HG03521 (cell line): ENCODE data around the gene NTM.

Experiments used
- ATAC-seq: cut with Tn5 transposase; IDR thresholded peaks from one replicate; pipeline ENCODE4 v1.9.1; 2021; ENCODE audit warnings: mild to moderate bottlenecking, moderate library complexity; ENCODE audit not compliant: unreplicated experiment

NTM gene

DNA sequence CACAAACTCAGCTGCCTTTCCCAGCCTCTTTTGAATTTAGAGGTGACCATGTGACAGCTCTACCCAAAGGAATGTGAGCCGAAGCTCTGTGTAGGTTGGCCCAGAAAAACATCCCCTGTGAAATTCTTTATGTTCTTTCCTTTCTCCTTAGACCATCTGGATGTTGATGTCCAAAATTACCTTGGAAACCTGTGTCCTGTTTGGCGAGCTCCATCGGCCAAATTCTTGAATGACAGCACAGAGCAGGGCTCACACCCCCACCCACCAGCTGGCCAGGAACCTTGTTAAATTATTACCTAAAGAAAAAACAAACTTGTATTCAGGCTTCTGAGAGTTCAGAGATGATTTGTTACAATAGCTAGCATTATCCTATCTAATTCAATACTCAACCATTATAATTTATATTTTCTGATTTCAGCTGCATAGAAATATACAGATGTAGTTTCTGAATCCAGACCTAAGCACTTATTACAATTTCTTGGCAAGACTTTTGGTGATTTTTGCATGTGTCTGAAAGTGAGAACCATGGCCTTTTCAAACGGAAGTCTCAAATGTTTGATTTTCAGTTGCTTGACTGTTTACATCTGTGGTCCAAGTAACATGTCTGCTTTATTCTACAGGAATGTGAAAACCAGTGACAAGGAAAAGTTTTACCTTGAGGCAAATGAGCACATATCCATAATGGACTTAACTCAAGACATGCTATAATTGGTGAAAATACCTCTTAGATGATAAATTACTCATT is 554.2 kb downstream of the NTM start:
- no peak for ATAC-seq

DNA sequence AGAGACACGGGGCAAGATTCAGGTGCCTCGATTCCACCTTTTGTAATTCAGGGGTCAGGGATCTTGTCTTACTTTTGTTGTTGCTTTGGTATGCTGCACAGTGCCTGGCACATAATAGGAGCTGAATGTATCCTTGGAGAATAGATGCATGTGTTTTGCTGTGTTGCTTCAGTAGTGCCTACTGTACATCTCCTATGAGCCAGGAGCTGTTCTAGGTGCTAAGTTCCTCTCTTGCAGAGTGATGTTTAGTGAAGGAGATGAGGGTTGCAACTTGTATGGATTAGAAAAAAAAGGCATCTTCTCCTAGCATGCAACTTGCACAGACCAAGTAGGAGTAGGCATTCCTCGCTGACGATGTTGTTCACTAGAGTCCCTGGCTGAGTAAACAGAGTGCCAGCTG is 555.4 kb downstream of the NTM start:
- no peak for ATAC-seq

DNA sequence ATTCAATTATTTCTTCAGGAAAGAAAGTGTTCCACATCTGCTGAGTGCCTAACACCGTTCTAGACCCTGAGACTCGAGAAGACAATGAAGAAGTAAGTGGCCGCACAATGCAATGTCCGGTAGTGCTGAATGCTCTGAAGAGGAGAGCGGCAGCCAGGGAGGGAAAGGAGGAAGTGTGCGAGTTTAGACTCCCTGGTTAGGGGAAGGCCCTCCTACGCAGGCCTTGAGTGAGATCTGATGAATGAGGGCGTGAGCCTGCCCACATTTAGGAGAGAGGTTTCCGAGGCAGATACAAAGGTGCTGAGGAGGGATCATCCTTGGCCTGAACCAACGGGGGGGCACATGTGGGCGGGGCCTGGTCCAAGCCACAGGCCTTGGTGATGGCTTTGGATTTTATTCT is 558.6 kb downstream of the NTM start:
- no peak for ATAC-seq

DNA sequence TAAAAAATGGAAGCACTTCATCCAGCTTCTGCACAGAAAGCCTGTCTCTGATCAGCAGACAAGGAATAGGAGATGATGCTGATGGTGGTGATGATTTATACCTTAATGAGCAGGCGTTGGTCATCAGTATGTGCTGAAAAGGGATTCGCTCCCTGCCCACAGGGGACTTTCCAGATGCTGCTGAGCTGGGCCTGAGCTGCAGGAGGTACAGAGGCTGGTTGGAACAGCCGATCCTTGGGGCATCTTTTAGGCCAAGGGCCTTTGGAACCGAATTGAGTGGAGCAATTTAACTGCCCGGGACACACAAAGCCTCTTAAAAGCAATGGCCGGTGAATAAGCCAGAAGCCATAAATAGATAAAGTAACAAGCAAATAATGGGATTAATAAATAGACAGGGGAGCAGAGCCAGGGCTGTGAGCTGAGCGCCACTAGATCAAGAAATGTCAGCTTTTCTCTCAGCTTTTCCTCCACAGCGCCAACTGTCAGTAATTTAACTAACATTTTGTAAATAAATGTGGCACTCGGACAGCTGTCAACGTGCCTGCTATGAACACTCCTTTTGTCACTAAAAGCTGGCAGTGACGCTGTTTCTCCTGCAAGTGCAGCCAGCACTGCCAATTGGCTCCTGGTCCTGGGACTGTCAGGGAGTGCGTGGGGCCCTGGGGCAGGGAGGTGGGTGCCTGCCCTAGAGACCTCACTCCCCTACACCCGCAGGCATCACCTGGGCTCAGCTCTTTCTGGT is 562.3 kb downstream of the NTM start:
- ATAC-seq: no peak

DNA sequence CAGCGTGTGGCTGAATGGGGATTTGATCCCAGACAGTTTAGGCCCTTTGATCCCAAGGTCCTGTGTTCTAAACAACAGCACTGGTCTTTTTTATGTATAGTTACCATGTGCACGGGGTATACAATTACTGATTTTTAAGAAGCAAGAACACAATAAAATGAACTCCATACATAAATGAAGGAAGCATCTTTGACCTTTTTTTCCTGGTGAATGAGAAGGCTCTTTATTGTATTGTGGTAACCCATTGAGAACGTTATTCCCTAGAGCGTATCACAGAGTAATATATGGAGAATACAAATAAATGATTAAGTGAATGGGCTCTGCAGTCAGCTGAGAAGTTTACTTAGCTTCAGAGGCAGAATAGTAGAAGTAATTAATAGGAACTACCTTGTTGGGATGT is 563.6 kb downstream of the NTM start:
- no peak for ATAC-seq

DNA sequence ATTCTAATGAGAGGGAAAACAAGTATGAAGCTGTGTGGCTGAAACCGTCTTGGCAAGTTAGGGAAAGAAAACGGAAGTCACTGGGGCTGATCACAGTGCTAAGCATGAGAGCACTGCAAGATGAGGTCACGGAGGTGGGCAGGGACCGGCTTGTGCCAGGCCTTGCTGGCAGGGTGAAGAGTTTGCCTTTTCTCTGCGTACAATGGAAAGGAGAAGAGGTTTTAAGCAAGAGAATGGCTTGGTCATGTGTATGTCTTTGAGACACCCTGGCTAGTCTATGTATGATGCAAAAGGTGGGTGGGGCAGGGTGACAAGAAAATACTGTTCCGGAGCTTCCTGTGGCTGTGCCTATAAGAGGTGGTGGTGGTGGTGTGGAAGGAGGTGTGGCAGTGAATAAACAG is 567.9 kb downstream of the NTM start:
- ATAC-seq: no peak

DNA sequence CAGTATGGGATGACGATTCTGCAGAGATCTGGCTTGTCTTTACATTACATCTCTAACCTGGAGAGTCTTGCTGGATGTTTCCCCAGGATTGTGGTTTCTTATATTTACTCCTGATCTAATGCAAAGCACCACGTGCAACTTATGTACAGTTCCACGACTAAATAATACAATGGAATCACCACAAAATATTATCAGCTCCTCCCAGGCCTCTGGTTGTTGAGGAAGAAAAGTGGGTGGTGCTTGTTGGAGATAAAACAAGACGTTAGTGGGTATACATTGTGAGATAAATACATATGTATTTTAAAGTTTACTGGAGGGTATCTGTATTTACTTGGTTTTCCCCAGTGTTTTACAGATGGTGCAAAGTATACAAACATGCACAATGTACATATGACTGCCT is 569.7 kb downstream of the NTM start:
- ATAC-seq: no peak

DNA sequence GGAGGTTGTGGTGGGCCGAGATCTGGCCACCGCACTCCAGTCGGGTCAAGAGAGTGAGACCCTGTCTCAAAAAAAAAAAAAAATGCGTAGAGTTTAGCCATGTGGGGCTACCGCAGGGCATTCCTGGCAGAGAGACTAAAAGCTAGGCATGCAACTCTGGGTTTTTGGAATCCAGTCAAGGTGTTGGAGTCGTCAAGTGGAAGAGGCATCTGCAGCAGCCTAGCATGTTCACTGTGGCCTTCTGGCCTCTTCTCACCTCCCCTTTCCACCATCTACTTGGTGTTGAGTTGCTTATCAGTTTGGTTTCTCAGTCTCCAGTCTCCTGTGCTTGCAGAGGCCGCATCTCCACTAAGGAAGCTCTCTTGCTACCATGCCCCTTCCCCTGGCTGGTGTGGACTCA is 572.5 kb downstream of the NTM start:
- ATAC-seq: no peak

DNA sequence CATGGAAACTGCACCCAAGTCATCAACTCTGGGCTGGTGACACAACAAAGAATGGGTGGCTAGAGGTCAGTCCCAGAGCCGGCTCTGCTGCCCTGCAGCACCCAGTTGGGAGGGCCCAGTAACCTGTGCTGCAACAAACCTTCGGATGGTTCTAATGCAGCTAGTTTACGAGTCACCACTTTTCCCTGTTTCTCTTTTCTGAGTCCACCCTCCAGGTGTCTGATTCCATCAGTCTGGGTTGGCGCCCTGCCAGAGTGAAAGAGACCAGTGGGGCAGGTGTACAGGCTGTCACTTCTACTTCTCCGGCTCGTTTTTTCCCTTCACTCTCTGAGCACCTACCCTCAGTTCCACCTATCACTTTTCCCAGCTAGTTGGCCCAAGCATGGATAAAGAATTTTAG is 572.9 kb downstream of the NTM start:
- no peak for ATAC-seq

DNA sequence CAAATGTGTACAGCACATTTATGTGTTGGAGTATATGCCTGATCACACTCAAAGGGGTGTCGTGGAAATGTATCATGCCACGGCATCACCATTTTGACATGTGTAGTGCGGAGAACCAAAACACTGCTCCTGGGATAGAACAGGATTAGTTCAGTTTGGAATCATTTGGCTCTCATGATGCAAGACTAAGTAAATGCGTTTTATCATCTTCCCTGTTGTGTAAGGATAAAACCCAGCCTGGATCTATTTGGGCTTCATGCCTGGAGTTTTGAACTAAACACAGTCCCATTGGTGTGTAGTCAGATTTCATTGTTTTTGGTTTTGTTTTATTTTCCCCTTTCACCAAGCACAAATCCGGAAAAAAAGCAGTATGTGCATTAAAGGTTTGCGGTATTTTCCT is 574.3 kb downstream of the NTM start:
- no peak for ATAC-seq

DNA sequence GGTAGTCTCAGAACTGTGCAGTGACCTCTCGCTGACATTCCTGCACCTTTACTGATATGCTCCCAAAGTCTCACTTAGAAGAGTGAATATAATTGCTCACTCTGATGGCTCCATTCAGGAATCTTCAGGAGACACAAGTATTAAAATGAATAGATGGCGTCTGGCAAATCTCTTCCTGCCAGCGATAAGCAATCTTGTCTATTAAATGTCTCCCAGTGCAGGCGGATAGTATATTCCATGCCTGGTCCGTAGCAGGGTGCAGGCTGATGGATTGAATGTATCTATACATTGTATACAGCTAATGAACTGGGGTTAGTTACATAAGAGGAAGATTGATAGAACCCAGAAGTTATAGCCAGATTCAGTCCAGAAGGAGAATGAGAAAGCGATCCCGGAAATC is 575.3 kb downstream of the NTM start:
- ATAC-seq: no peak

DNA sequence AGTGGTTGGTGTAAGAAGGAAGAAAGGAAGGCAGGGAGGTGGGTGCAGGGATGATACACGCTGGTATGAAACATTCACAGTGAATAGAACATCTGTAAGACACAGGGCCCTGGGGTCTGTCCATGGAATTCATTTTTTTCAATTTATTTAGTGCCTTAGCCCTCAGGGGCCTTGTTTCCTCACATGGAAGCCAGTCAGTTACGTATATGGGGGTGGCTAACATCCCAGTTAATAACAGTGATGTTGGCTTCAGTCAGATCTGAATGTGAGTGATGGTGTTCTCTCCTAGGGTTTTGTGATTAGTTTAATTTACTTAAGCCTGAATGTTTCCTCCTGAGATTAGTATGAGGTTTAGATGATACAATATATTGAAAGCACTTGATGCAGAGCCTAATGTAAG is 577.1 kb downstream of the NTM start:
- ATAC-seq: no peak

DNA sequence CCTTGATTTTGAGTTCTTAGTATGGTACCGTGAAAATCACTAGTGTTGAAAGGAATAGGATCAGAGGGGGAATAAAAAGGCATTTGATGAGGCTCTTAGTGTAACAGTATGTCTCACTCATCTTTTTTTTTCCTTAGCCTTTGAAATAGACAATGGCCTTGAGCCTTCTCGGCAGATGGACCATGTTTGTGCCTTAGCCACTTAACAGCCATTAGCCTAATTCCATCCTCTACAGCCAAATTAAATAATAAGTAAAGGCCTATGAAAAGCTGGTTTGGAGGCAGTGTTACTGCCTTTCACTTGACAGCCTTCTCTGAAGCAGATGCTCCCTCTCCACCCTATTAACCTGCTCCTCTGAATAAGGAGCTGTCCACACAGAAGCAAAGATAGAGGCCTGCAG is 580.7 kb downstream of the NTM start:
- ATAC-seq: no peak

DNA sequence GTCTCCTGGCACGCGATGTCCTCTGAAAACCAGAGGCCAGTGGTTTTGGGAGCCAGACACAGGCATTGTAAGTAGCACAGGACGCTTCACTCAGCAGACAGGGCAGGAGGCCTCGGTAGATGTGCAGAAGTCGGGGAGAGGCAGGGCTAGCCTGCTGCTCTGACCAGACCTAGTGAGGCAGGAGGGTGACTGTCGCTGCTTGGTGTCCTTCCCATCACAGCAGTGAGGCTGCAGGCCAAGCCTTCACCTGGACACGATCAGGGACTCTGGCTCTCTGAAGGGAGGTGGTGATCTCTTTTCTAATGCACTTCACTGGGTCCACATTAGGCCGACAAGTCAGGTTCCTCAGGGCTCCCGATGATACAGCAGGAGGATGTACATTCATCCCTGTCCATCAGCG is 583.7 kb downstream of the NTM start:
- no peak for ATAC-seq

DNA sequence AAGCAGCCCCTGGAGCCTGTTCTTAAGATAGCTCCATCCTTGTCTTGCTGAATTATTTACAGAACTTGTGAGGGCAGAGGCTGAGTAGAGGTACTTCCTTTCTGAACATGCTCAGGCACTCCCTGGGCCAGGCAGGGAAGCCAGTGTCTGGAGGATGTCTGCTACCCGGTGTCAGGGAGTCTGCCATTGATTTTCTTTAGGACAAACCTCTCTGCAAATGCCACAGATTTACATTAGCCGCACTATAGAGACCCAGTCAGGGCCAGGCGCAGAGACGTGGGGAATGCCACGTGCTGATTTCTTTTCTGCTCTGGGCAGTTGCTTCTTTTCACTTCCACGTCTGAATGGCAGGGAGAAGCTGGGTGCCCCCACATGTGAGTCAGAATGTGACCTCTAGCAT is 585.5 kb downstream of the NTM start:
- no peak for ATAC-seq

DNA sequence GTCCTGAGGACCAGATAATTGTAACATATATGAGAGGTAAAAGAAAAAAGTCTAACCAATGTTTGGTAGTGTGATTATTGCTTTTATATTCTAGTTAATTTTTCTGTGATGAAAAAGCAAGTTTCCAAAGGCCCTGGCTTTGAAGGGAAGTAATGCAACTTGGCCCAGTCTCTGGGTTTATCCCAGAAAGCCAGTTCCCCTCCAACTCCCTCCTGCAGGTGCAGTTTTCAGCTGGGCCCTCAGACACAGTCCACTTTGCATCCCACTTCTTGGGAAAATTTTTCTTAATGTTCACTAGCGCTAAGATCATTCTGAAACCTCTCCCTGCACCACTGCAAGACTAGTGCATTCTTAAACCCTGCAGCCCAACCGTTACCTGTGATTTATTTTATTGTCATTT is 586.8 kb downstream of the NTM start:
- ATAC-seq: no peak

DNA sequence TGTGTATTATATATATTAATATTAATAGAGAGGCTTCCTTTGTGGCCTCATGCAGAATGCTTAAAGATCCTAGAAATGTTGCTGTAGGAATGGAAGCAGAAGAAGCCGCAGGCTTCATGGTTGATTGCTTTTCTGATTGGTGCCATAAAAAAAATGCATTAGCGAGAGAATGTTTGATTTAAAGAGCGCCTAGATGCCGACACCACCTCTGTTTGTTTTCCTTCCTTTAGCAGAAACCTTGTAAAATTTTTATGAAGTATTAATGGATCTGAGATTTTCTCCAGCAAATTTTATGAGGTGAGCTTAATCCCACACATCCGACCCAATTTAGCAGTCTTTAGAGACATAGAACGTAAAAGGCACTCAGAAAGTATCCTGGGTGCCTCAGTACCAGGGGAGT is 587.5 kb downstream of the NTM start:
- no peak for ATAC-seq

DNA sequence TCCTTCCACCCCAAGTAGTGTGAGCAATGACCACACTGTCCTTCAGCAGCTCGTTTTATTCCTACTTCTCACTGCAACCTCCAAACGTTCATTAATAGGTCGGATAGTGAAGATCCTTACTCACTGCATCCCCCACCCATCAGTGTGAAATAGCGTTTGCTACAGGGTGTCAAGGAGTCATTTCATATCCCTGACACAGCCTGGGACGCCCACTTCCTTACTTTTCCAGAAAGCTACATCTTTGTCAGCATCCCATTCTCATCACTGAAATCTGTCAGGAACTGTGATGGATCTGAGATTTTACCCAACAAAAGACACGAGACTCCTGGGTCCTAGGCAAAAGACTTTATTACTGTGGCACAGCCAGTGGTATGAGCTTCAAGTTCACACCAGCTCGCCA is 592.4 kb downstream of the NTM start:
- no peak for ATAC-seq

DNA sequence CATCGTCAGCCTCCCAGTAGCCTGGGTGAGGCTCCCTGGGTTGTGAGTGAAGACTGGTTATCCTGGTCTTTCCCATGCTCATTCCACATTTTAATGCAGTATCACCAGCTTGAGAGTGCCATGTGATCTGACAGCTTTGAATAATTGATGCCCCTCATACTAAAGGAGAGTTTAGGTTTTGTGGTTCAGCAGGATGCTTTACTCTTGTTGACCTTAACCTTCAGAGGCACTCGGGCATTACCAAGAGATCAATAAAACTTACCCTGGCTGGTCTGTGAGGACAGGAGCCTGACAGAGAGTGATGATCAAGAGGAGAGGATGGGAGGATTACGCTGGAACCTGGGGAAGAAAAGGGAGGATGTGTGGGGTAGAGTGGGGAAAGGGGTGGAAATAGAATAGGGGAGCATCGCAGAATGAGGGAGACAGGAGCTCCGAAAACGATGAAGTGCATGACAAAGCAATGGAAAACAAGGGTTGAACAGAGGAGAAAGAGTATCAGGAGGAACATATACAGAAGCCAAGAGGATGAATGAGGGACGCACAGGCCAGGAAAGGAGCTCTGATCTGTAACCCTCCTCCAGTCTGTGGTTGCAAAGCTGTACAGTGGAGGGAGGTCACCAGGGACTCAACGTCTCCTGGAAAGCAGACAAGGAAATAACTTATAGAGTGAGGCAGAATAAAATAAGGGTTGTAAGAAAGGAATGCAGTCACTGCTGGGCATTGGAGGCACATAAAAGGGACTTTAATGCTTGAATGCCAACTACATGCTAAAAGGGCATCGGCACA is 594.5 kb downstream of the NTM start:
- ATAC-seq: no peak

DNA sequence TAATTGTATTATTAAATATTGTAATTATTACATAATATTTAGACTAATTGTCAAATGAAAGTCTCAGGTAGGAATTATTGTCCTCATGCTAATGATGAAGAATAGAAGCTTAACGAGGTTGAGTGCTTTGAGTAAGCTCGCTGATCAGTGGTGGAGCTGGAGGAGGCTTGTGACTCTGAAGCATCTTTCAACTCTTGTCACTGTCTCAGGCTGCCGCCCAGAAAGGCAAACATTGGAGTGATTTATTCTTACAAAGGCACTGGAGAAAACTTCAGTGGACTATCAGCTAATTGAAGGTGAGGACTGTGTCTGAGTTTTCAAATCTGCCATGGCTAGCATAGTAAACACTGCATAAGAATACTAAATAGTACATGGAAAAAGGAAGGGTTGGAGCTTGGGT is 595.1 kb downstream of the NTM start:
- ATAC-seq: no peak

DNA sequence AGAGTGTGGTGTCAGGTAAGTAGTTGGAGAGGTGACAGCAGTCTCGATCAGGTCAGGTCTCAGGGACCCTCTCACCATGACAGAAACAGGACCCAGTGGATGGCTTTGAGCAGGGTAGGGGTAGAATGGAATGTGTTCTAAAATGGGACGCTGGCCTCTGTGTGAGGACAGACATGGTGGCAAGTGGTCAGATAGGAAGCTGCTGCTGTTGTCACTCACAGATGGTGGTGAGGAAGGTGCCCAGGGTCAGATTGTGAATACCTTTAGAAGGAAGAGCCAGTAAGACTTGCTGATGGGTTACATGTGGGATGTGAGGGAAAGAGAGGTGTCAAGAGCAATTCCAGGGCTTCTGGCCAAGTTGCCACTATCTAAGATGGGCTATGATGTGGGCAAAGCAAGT is 596.3 kb downstream of the NTM start:
- no peak for ATAC-seq

DNA sequence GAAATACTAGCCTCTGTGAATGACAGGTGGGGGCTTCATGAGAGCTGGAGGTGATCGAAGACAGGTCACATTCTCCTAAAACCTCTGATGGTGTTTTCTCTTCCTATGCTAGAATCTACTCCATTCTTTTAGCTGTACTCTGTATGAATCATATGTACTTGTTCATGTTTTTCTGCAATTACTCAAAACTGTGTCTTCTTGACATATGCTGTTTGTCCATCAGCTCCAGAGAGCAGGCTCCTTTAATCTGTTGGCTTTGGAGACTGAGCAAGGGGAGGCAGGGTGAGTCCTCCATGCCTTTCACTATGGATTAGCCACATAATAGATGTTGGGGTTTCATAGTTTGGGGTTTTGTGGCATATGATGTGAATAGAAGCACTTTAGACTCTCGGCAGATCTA is 598.8 kb downstream of the NTM start:
- no peak for ATAC-seq
